ENCODE data around the gene PRR16.

The PRR16 gene

DNA sequence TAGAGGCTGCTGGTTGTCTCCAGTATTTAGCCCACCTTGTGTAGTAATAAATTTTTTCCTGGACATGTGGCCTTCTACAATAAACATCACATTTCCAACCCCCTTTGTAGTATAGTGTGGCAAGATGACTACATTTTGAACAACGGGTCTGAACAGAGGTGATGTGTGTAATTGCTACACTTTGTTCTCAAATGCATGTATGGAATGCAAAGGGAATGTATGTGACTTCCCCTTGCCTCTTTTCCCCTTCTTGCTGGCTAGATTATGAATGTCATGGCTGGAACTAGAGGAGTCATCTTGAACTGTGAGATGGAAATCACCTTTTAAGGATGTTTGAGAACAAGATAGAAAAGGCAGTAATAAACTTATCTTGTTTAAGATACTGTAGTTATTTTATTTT, 54.5 kb downstream of the PRR16 start:
- no peak for DNase-seq

DNA sequence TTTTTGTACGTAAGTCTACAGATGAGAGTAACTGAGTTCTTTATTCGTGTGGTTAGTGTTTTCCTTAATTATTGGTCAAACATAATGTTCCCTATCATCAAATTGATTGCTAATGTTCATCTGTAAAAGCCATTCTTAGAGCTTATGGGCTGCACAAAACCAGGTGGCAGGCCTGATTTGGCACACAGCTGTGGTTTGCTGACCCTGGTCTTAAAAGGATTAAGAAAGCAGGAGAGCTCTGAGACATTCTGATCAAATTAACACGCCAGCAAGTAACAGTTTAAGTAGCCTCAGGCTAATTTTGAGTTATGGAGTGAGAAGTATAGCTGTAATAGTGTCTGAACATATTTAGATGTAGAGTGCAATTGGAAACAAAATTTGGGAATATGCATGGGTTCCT, 63.2 kb downstream of the PRR16 start:
- DNase-seq: no peak

DNA sequence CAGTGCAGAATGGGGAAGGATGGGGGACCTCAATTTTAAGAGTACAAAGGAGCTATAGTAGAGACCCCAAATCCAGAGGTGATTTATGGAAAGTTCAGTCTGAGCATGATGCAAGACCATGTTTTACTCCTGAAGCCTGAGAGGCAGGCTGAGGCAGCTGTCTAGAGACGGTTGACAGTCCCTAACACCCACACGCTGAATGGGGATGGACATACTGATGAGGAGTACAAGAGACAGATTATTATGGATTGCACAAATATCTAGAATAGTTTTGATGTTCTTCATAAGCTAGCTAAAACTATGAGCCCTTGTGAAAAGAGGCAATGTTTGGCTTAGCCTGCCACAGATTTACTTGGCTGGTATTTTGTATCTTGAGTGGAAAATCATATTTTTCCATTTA, 64.5 kb downstream of the PRR16 start:
- DNase-seq: no peak

DNA sequence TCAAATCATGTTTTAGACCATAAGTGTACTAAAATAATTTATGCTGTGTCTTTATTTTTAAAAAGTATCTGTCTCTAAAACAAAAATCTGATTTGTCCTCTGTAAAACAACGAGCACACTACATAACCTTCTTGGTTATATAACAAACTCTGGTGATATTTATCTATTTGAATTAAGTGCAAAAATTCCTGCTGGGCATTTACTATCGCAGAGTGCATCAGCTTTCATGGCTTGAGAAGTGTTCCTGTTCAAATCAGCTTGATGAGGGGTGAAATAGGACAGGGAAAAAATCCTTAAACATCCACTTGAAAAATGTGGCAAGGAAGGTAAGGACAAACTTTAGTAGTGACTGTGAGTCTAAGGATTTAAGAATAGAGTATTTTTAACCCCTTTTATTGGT, 65.3 kb downstream of the PRR16 start:
- DNase-seq: no peak

DNA sequence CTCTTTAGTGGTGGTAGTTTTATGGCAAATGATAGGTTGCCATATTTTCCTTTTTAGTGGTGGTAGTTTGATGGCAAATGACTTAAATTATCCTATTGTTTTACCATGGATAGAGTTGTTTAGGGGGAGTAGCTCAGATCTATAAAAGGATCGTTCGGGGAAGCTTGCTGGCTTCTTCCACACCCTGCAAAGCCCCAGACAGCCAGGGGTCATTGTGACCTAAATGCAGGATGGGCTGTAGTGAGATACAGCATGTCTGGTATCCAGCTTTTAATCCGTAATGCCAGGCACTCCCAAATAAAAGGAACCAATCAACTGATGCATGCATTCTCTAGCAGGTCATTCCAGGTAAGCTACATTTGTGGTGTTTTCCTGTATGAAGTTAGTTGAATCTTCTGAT, 67.1 kb downstream of the PRR16 start:
- DNase-seq: no peak

DNA sequence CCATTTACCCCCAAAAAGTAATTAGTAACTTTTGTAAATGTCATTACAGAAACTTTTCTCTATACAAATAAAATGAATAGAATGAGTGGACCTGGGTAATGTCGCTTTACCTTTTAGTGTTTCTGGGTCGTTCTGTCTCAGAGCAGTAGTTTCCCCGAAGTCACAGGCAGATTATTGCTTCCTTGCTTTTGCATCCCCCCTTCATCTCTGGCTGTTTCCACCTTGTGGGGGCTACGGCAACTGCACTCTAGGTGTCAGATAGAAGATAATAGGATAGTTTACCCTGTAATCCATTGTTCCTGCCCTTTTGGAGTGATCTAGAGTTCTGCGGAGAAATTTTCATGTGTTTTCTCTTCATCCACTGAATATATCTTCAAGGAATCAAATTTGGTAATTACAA, 68.7 kb downstream of the PRR16 start:
- no peak for DNase-seq

DNA sequence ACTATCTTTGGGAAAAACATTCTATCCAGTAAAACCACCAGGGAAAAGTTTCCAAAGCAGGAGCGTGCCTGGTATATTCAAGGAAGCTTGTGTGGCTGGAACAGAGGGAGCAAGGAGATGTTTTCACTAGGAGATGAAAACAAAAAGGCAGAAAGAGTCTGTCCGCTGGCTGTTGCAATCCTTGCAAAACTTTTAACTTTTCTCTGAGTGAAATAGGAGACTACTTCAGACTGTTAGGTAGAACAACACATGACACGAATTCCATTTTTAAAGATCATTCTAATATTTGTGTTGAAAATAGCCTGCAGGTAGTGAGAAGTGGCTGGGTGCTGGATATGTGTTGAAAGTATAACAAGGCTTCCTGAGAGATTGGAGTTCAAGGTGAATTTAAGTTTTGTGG, 69.5 kb downstream of the PRR16 start:
- no peak for DNase-seq

DNA sequence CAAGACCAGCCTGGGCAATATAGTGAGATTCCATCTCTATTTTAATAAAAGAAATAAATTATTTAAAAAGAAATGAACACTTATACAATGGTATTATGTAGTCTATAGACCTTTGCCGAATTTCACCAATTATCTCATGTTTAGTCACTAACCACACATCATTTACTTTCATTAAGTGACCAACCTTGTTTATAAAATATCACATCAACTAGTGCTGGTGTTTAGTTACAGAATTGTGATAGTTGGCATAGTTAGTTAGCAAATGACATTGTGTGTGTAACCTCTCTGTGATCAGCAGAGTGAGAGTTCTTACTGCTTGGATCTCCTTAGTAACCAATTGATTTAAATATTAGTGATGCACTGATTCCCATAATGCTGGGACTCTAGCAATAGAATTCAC, 71.8 kb downstream of the PRR16 start:
- no peak for DNase-seq

DNA sequence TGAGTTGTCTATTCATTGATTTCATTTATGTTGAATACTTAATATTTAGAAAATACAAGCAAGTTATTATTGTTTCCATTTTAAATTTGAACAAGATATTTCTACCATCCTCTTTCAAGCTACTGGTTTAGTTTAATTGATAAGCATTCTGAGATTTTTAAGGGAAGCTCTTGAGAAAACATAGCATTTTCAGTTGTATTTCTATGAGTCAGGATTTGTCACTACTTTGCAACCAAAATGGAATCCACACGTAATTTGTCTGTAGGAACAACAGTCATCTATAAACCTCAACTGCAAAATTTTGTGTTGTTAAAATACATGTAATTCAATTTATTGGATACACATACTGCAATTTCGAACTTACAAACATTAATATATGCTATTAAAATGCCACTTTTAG, 74.0 kb downstream of the PRR16 start:
- DNase-seq: no peak

DNA sequence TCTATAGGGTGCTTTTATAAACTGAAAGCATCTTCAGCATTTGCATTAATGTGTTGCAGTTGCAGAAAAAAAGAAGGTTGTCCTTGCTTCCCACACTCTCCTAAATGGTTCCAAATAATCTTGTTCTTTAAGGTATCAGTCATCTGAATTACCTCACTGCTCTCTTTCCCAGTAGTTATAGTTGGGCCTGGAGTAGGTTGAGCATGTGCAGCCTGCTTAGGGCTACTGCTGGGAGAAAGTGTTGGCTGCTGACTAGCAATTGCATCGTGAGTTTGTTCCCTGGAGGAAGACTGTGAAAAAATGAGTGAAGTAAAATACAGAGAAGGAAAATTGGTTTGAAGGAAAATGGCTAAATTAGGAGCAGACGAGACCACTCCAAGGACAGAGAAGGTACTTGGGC, 74.5 kb downstream of the PRR16 start:
- DNase-seq: no peak

DNA sequence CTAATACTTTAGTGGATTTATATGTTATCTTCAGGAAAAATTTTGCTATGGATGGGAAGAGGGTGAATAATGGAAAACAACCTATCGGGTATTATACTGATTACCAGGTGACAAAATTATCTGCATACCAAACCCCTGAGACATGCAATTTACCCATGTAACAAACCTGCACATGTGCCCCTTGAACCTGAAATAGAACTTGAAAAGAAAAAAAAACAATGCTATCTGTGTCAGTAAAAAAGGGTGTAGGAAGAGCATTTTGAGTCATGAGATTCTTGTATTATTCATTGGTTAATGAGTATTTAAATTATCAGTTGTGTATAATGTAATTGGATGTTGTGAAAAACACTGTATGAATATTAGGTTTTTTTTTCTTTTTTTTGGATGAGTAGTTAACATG, 75.4 kb downstream of the PRR16 start:
- DNase-seq: no peak

DNA sequence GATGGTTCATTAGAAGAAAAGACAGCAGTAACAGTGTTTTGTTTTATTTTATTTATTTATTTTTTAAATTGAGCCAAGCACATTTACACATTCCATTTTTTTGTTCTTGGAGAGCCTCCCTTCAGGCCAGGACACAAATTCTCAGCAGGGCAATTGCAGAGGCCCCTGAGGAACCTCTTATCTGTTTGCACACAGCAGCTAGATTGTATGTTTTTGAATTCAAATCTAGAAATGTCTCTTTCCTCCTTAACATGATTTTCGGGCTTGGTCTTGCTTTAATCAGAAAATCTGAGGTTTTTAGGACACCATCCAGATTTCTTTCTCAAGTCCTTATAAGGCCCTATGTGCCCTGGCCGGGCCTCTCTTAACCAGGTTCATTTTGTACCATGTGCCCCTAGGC, 76.0 kb downstream of the PRR16 start:
- no peak for DNase-seq

DNA sequence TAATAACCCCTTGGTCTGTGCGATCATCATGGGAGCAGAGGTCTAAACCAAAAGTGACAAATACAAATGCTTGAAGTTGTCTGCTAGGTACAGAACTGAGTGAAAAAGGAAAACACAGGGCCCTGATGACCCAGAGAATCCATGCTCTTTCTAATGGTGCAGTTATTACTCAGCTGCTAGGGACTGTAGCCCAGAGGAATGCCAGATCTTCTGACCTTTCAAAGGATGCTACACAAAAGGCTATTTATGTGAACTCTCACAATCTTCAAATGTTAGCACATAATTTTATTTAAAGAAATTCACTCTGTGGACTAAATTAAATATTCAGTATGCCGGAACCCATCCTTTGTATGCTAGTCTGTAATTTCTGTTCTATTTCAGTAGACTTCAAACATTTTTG, 79.9 kb downstream of the PRR16 start:
- DNase-seq: no peak

DNA sequence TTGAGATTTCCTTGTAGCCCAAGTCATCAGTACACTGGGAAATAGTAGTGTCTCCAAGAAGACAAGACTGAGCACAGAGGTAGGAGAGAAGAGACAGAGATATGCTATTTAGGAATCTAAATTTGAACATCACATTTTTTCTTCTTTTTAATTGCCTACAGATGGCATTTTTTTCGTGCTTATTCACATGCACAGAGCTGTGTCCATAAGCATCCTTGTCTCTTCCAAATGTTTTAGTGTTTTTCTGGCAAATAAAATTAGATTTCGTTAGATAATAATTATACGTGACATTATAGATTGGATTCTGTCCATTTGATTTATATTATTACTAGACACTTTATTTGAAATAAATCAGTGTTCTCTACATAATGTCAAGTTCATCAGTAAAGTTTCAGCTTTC, 80.9 kb downstream of the PRR16 start:
- DNase-seq: no peak

DNA sequence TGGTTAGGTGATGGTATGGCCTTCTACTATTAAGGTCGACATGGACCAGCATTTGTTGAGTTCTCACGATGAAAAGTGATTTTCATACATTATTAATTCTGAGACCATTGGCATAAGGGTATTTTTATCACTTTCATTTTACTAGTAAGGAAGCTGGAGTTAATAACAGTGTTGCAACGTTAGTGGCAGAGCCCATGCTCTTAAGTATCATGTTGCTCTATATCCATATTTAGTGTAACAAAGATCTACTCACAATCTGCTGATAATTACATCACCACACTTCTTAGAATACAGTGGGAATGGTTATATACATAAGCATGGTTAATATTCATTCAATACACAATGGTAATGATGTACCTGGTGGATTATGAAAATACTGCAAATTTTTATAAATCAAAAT, 81.9 kb downstream of the PRR16 start:
- no peak for DNase-seq

DNA sequence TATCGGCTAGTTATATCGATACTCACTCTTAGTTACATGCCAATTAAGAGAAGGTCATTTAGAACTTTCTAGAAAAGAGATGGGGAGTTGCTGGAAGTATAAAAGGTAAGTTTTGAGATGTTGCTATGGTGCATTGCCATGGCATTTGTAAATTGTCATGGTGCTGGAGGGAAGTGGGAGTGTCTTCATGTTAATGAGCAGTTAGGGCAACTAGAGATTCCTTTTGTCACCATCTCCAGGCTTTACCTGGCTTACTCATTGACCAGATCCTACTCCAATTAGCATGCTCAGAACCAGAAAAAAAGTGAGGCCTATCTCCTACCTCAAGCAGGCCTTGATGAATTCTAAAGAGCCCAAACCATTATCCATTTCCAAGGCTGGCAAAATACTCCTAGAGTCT, 82.8 kb downstream of the PRR16 start:
- no peak for DNase-seq

DNA sequence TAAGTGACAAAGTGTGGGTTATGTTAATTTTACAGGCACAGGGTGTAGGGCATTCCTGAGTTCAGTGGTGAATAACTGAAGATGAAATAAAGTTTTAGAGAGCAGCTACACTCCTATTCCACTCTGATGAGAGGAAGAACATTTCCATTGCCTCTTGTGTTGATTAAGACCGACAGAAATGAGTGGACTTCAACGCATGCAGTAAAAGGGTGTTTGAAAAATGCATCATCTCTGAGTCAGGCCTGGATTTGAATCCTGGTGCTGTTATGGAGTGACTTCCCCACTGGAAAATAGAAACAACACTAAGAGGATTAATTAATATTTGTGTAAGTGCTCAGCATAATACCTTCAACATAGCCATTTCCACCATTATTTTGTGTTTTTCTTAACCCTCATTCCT, 86.3 kb downstream of the PRR16 start:
- DNase-seq: no peak

DNA sequence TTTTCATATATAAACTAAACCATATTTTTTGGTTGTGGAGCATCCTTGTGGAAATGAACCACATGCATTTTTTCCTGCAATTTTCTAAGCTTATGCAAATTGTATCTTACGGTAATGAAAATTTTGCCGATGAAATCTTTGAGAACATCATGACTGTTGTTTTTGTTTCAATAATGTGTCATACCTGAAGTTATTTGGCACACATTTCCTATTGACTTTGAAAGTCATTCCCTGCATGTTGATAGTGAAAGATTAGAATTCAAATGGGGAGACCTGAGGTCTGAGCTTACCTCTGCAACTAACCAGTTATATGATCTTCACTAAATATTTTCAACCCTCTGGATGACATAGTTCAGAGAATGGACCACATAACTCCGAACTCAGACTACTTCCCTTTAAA, 88.5 kb downstream of the PRR16 start:
- no peak for DNase-seq

DNA sequence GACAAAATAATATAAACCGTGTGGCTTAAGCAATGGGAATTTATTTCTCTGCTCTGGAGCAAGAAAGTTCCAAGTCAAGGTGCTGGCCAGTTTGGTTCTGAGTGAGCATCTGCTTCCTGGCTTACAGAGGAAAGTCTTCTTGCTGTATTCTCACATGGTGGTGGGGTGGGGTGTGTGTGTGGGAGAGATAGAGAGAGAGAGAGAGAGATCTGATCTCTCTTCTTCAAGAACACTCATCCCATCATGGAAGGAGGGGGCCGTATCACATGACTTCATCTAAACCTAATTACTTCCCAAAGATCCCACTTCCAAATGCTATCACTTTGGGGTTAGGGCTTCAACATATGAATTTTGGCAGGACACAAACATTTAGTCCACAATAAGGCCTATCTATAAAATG, 91.2 kb downstream of the PRR16 start:
- no peak for DNase-seq

DNA sequence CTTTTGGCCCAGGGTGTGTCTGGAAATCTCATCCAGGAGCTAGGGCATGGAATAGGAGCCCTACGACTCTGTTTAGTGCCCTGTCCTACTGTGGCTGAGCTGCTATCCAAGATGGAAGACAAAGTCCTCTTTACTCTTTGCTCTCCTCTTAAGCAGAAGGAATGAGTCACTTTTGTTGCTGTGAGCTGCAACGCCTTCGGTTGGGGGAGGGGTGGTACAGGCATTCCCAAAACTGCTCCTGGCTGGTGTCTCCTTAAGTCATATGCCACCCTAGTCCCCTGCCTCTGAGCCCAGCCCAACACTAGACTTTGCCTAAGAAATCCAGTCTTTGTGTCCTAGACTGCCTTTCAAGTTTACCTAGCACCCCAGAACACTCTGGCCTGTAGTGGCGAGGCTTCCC, 99.9 kb downstream of the PRR16 start:
- DNase-seq: no peak

DNA sequence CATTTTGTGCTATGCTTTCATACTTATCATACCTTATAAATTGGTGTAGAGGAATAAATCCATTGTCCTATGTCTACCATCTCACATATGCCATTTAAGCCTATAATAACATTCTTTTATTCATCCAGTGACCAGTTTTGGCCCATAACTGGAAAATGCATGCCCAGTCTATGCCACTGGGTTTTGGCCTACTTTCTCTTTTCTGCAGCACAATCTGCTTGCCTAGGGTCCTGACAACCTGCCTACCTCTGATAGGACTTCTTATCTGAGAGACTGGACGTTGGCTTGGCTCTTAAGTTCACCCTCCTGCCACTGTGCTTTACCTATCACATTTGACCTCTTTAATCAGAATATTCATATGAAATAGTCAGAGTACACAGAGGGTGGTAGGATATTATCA, 103.0 kb downstream of the PRR16 start:
- DNase-seq: no peak

DNA sequence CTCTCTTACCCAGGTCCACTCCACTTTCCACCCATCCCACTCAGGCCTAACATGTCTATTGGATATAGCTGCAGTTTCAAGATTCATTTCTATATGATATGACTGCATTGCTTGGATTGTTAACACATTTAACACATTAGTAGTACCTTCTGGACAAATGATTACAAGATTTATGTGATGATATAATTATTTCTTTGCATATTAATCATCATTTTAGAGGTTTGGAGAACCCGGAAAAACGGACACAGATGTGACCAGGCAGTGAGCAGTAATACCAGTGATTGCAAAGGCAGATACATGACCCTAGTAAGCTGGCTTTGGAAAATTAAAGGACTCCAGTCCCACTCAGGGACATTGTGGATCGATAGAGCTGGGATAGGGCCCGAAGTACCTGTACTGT, 103.8 kb downstream of the PRR16 start:
- no peak for DNase-seq

DNA sequence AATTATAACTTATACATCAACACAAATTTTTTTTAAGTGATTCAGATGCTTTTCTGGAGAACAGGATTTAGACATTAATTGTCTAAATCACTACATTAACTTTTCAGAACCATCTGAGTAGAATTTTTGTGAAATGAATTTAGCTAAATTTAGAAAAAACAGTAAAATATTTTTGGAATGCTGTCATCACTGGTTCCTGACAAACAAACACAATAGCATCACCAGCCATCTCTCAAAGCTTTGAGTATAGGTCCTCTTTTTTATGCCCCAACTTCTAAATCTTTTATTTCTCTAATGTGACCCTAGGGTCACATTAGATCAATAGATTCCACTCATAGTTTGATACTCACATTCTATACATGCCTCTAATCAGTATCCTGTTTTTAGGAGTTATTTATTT, 104.6 kb downstream of the PRR16 start:
- no peak for DNase-seq

DNA sequence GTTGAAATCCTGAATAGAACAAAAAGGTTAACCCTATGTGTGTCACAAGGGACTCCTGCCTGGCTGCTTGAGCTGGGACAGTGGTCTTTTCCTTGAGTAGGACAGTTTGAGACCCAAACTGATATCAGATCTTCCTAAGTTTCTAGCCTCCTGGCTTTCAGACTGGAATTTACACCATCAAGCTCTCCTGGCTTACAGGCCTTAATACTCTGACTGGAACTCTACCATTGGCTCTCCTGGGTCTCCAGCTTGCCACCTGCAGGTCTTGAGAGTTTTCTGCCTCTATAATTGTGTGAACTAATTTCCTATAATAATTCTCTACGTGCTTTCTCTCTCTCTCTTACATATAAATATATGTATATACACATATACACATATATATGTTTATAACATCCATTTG, 112.5 kb downstream of the PRR16 start:
- no peak for DNase-seq

DNA sequence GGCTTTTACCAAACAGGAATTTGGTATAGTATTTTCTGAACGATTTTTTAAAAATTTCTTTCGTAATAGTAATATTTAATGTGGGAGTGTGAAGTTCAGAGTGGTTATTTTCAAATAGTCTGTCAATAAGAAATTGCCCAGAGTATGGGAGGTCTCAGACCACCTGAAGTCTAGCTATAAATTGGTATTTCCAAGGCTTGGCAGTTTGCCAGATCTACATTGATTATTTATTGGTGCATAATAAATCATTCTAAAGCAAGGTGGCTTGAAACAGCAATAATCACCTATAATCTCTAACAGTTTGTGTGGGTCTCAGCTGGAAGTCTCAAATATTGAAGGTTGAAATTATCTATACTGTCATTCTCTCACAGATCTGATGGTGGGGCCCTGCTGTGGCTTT, 118.5 kb downstream of the PRR16 start:
- DNase-seq: no peak

DNA sequence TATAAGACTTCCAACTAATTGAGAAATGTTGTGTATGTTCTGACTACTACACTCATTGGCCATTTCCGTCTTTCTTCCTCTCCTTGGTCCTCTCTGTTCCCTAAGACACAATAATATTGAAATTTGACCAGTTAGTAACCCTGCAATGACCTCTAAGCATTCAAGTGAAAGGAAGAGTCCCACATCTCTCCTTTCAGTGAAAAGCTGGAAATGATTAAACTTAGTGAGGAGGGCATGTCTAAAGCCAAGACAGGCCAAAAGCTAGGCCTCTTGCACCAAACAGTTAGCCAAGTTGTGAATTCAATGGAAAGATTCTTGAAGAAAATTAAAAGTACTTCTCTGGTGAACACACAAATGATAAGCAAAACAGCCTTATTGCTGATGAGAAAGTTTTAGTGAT, 122.5 kb downstream of the PRR16 start:
- no peak for DNase-seq

DNA sequence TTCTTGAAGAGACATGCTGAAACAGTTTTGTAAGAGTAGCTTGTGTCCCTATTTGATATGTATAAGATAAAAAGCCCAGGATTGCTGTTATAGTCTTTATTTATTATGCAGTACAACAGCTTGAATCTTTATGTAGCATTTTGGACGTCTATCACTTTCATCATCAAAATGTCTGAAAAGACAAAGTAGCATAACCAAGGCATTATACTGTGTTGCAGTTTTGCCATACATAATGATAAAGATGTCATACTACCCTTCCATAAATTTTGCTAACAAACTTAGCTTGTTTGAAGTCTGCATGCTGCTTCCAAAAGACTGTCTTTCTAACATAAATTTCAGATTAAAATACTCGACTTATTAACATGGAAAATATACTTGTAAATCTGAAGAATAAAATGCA, 127.8 kb downstream of the PRR16 start:
- no peak for DNase-seq

All from CD4-positive, alpha-beta T cell treated with Interleukin-4 for 1 hour (primary cell).